Calu3 (cell line): ENCODE data around the gene VSIG10. TPM values are rescaled to one million over a fixed set of nuclear protein-coding genes. Genes with fewer than 3 reads are reported as not detected.
A peak's percentile ranks its signal among the peaks of the same experiment; 100 is the strongest.

Experiments used
- BruUV-seq: library from RNA; stranded (reverse); fragments of 400-500 nt; replicated peaks from 2 replicates; lab custom pipeline; 2021; lab: Mats Ljungman, UMichigan
- CTCF ChIA-PET: fragments of 300-600 bp; sonication (Branson Sonifier 250); formaldehyde crosslinking; loops from one replicate; lab custom pipeline; 2022; ENCODE audit warnings: antibody characterized with exemption; lab: Charles Lee
- DNase-seq: peaks from one replicate; pipeline ENCODE4 v3.0.0; 2022
- H3K27ac Mint-ChIP-seq: one replicate; pipeline ENCODE4 v1.8.0; 2022; ENCODE audit warnings: mixed read lengths; ENCODE audit not compliant: unreplicated experiment
- H3K27me3 Mint-ChIP-seq: one replicate; pipeline ENCODE4 v1.8.0; 2022; ENCODE audit warnings: mixed read lengths; ENCODE audit not compliant: unreplicated experiment
- H3K36me3 Mint-ChIP-seq: one replicate; pipeline ENCODE4 v1.8.0; 2022; ENCODE audit warnings: mild to moderate bottlenecking, moderate library complexity, mixed read lengths; ENCODE audit not compliant: insufficient read depth, unreplicated experiment
- H3K4me1 Mint-ChIP-seq: one replicate; pipeline ENCODE4 v1.8.0; 2022; ENCODE audit warnings: mild to moderate bottlenecking, low read depth, mixed read lengths; ENCODE audit not compliant: unreplicated experiment
- H3K4me3 Mint-ChIP-seq: one replicate; pipeline ENCODE4 v1.8.0; 2022; ENCODE audit warnings: mild to moderate bottlenecking, low read depth, moderate library complexity, mixed read lengths; ENCODE audit not compliant: unreplicated experiment
- H3K9me3 Mint-ChIP-seq: one replicate; pipeline ENCODE4 v1.8.0; 2022; ENCODE audit warnings: low read depth, mixed read lengths; ENCODE audit not compliant: unreplicated experiment
- intact Hi-C: fragments of 100-400 bp; cut with micrococcal nuclease; formaldehyde crosslinking; loops from one replicate; pipeline ENCODE4 v1.10.0; 2022; ENCODE audit not compliant: unreplicated experiment
- total RNA-seq: library from RNA; stranded (reverse); gene quantifications from 2 replicates; pipeline ENCODE4 v1.2.3, GENCODE V29; 2022
- TF ChIP-seq, protein P1 (sequence below): fragments of 200-600 bp; IDR thresholded peaks from one replicate; pipeline ENCODE4 v1.8.0; 2022; ENCODE audit warnings: antibody characterized with exemption; ENCODE audit not compliant: unreplicated experiment

Gene VSIG10
- total RNA-seq, 1 experiment from 2014 or later = 53.6 TPM

DNA sequence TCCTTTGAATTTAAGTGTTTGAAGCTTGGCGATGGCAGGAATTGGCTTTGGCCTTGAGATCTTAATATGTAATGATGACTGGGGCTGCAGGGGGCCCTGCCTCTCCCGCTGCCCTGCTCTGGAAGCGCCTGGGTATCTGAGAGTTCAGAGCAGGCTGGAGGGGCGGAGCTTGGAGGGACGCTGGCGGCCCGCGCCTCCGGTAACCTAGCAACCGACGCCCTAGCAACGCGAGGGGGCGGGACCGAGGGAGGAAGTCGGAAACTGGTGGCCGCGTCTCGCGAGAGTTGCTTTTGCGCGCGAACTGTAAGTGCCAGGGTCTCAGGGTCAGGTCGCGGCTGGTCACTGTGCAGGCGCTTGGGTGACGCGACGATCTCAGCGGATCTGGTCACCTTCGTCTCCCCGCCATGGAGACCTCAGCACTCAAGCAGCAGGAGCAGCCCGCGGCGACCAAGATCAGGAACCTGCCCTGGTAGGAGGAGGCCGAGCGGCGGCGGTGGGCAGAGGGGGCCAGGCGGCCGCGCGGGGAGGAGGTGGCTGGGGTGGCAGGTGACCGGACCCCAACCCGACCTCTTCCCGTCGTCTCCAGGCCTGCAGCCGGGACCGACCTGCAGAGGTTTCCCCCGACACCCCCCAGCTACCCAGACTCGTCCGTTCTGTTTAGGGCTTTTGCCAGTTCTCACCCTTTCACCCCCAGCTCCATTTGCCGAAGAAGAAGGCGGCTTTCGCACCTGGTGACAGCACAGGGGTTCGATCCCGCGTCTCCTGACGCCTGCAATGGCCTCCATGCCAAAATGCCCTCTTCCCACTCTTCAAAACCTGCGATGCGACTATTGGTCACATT is 87.2 kb downstream of the VSIG10 start, which contains the start of gene RFC5:
Gene RFC5 (plus strand): TSS at position 280 of the 841 bp plus-strand sequence. CDS start 125 bp downstream, at position 405.
- intact Hi-C loops = loop anchor here (2.0 kb wide), 2 partner anchors 48 to 142 kb away; partner anchors contain the start of gene KSR2
- CTCF ChIA-PET = interaction anchor here (0.5 to 1.4 kb wide), 7 partner anchors 10 to 1683 kb away, joined by 3 to 9 read pairs (median 6); partner anchors contain the start of gene WSB2
- peaks cover 16% of the 10 kb centered on the region for H3K4me1 Mint-ChIP-seq
- H3K36me3 Mint-ChIP-seq = peaks cover 47% of the 10 kb centered on the region
- no peaks in the 10 kb centered on the region for H3K27me3 Mint-ChIP-seq
- H3K9me3 Mint-ChIP-seq = no peaks in the 10 kb centered on the region
- peak within 1 kb of the TSS; percentile 88 for H3K4me3 Mint-ChIP-seq
- no TSS peak for BruUV-seq
- H3K27ac Mint-ChIP-seq = peak within 1 kb of the TSS; percentile 97
- DNase-seq = peak; percentile 99
- TF ChIP-seq, protein P1, sequence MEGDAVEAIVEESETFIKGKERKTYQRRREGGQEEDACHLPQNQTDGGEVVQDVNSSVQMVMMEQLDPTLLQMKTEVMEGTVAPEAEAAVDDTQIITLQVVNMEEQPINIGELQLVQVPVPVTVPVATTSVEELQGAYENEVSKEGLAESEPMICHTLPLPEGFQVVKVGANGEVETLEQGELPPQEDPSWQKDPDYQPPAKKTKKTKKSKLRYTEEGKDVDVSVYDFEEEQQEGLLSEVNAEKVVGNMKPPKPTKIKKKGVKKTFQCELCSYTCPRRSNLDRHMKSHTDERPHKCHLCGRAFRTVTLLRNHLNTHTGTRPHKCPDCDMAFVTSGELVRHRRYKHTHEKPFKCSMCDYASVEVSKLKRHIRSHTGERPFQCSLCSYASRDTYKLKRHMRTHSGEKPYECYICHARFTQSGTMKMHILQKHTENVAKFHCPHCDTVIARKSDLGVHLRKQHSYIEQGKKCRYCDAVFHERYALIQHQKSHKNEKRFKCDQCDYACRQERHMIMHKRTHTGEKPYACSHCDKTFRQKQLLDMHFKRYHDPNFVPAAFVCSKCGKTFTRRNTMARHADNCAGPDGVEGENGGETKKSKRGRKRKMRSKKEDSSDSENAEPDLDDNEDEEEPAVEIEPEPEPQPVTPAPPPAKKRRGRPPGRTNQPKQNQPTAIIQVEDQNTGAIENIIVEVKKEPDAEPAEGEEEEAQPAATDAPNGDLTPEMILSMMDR = no peak

DNA sequence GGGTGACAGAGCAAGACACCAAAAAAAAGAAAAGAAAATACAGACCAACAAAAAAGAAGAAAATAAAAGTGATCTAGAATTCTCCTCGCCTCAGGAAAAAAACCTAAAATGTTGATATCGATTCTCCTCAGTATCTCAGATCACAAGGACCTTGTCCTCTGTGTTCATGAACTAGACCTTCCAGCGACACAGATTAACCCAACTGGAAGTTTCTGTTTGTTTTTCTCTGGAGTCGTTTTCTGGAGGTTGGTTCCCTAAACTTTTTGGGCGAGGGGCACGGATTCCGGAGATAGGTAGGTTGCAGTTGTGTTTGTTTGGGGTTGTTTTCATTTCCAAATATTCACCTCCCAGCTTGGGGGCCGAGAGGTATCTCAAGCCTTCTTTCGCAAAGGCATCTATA is 87.9 kb downstream of the VSIG10 start:
- DNase-seq = no peak
- no peaks in the 10 kb centered on the region for H3K9me3 Mint-ChIP-seq
- peaks cover 40% of the 10 kb centered on the region for H3K36me3 Mint-ChIP-seq
- H3K4me1 Mint-ChIP-seq = peaks cover 16% of the 10 kb centered on the region
- peak overlapping the region; percentile 88 for H3K4me3 Mint-ChIP-seq
- intact Hi-C loops = loop anchor here (2.0 kb wide), 2 partner anchors 47 to 141 kb away; partner anchors contain the start of gene KSR2
- TF ChIP-seq, protein P1 = no peak
- peak overlapping the region; percentile 97 for H3K27ac Mint-ChIP-seq
- H3K27me3 Mint-ChIP-seq = no peaks in the 10 kb centered on the region
- CTCF ChIA-PET = interaction anchor here (0.6 to 1.4 kb wide), 5 partner anchors 10 to 706 kb away, joined by 3 to 9 read pairs (median 6); partner anchors contain the start of gene WSB2
- BruUV-seq = no TSS peak

DNA sequence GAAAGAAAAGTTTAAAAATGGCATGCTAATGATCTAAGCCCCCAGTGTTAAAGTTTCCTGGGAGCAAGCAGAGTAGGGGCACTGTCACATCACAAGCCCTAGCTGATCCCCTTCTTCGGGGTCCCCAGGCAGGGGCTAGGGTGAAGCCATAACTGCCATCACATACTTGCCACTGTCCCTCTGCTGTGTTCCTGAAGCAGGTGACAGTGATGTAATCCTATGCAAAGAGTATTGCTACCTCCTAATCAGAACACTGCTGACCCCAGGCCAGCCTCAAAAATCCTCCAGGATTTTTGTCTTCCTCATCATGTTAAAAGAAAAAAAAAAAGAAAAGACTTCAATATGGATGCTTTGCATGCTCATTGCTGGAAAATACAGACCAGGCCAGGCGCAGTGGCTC is 88.5 kb downstream of the VSIG10 start:
- Mint-ChIP-seq H3K4me1 (peaks cover 16% of the 10 kb centered on the region), H3K9me3 (no peaks in the 10 kb centered on the region), H3K4me3 (peak overlapping the region; percentile 88), H3K36me3 (peaks cover 34% of the 10 kb centered on the region), H3K27ac (peak overlapping the region; percentile 39), H3K27me3 (no peaks in the 10 kb centered on the region)
- DNase-seq = no peak
- TF ChIP-seq, protein P1 = no peak
- intact Hi-C loops = no loop called here
- CTCF ChIA-PET = no interaction called here
- BruUV-seq = no TSS peak

Other genes with a start within 250 kb of the VSIG10 start
- 1.6 and 1.9 TPM in 2 replicates for gene KSR2, start 135.0 kb downstream of the VSIG10 start, total RNA-seq
- 52.0 and 54.6 TPM in 2 replicates for gene RFC5, start 87.3 kb downstream of the VSIG10 start, total RNA-seq
- 93.5 and 112 TPM in 2 replicates for gene WSB2, start 42.8 kb downstream of the VSIG10 start, total RNA-seq
- gene PEBP1, start 32.1 kb upstream of the VSIG10 start, total RNA-seq = 99.8 and 109 TPM in 2 replicates